T-cell (primary cell): ENCODE data around the gene OBP2B. TPM values are rescaled to one million over a fixed set of nuclear protein-coding genes. Genes with fewer than 3 reads are reported as not detected.

Source experiments
- ATAC-seq, 4 experiments: fragments of 200-7000 bp in 3 of 4; fragments of 150-1000 bp in 1 of 4; cut with Tn5 transposase; replicated peaks in 1 of 4; 1 replicate in 3 of 4; 2 replicates in 1 of 4; pipeline ENCODE4 v1.10.0; 2021; ENCODE audit warnings: moderate library complexity in 3 of 4, mild to moderate bottlenecking in 2 of 4, moderate number of reproducible peaks in 1 of 4
- CTCF ChIA-PET, 2 donors: fragments of 300-600 bp; sonication (Branson Sonifier 250); formaldehyde crosslinking; loops; one replicate each; lab custom pipeline; 2022; ENCODE audit warnings: antibody characterized with exemption in 2 of 2; lab: Charles Lee
- POLR2A ChIA-PET, 2 donors: fragments of 300-600 bp; sonication (Branson Sonifier 250); formaldehyde crosslinking; loops; one replicate each; lab custom pipeline; 2022; ENCODE audit warnings: antibody characterized with exemption in 2 of 2; lab: Charles Lee
- DNase-seq, 35 experiments: peaks; one replicate each; pipeline versions ENCODE4 v3.0.0 to v3.0.0-alpha.2; 2013 to 2023
- H3K27ac ChIP-seq: one replicate; pipeline ENCODE4 v1.5.1; 2013; ENCODE audit warnings: low read length
- H3K27me3 ChIP-seq, 2 experiments: replicated peaks in 1 of 2; 1 replicate in 1 of 2; 2 replicates in 1 of 2; pipeline versions ENCODE4 v1.6.1 to v1.7.0; 2013; ENCODE audit warnings: low read length in 1 of 2, mixed read lengths in 1 of 2; ENCODE audit not compliant: control insufficient read depth in 2 of 2, insufficient read depth in 2 of 2; ENCODE audit errors: extremely low read depth in 1 of 2
- H3K36me3 ChIP-seq, 2 donors: 1 replicate in 1 of 2; 2 replicates in 1 of 2; pipeline versions ENCODE4 v1.6.1 to v1.7.0; 2013; ENCODE audit warnings: low read length in 1 of 2; ENCODE audit not compliant: control insufficient read depth in 2 of 2, insufficient read depth in 1 of 2; ENCODE audit errors: extremely low read depth in 1 of 2
- H3K4me1 ChIP-seq, 2 experiments: 1 replicate in 1 of 2; 2 replicates in 1 of 2; pipeline versions ENCODE4 v1.6.1 to v1.7.0; 2013; ENCODE audit warnings: low read length in 2 of 2, mixed read lengths in 1 of 2; ENCODE audit not compliant: insufficient read depth in 2 of 2, control insufficient read depth in 1 of 2; ENCODE audit errors: extremely low read depth in 1 of 2
- H3K4me3 ChIP-seq, 2 donors: 1 replicate in 1 of 2; 2 replicates in 1 of 2; pipeline versions ENCODE4 v1.5.1 to v1.7.0; 2013; ENCODE audit warnings: mild to moderate bottlenecking in 2 of 2, low read length in 1 of 2, moderate library complexity in 1 of 2; ENCODE audit not compliant: control insufficient read depth in 1 of 2; ENCODE audit errors: extremely low read depth in 1 of 2
- H3K9me3 ChIP-seq: 2 replicates; pipeline ENCODE4 v1.7.0; 2013
- H3K27ac Mint-ChIP-seq, 2 donors: one replicate each; pipeline ENCODE4 v1.8.0; 2020 to 2021; ENCODE audit warnings: mild to moderate bottlenecking in 2 of 2, mixed read lengths in 2 of 2
- H3K27me3 Mint-ChIP-seq, 2 donors: one replicate each; pipeline ENCODE4 v1.8.0; 2021 to 2022; ENCODE audit warnings: mixed read lengths in 2 of 2
- H3K36me3 Mint-ChIP-seq: one replicate; pipeline ENCODE4 v1.8.0; 2021; ENCODE audit warnings: mixed read lengths
- H3K4me1 Mint-ChIP-seq, 3 donors: one replicate each; pipeline ENCODE4 v1.8.0; 2020 to 2022; ENCODE audit warnings: mixed read lengths in 3 of 3, mild to moderate bottlenecking in 1 of 3
- H3K4me3 Mint-ChIP-seq, 3 donors: one replicate each; pipeline ENCODE4 v1.8.0; 2020 to 2022; ENCODE audit warnings: mild to moderate bottlenecking in 3 of 3, mixed read lengths in 3 of 3, moderate library complexity in 3 of 3
- H3K9me3 Mint-ChIP-seq, 3 donors: one replicate each; pipeline ENCODE4 v1.8.0; 2020 to 2022; ENCODE audit warnings: mixed read lengths in 3 of 3
- WGBS: methylation state at CpG from one replicate; pipeline ENCODE4 v1.1.5; 2013; ENCODE audit warnings: missing lambda C conversion rate; ENCODE audit not compliant: insufficient coverage; 5-methylcytosine and 5-hydroxymethylcytosine counted together
- total RNA-seq, 35 experiments: library from RNA in 6 of 35; stranded (reverse) in 6 of 35; fragments of 120-200 nt in 1 of 35; gene quantifications; one replicate each; pipeline versions ENCODE4 v1.2.1 to v1.2.4 and lab custom pipeline; 2013 to 2026

OBP2B gene
- total RNA-seq, 5 donors from 2014 or later (not counting 1 experiment from before 2014, with no cell fraction given) = not detected

GRCh38 chr9:133242241-133242640 is 33.2 kb upstream of the OBP2B start:
- 87% methylated on average over 6 of the region's 14 CpGs for WGBS
- ATAC-seq = no peak
- Mint-ChIP-seq H3K4me3 (no peak overlapping the region), H3K4me1 (peaks cover 9 to 12% (median 12%) of the 10 kb centered on the region in 3 donors), H3K27me3 (peaks cover 19 to 54% of the 10 kb centered on the region in 2 donors), H3K9me3 (no peaks in the 10 kb centered on the region), H3K27ac (no peak overlapping the region), H3K36me3 (no peaks in the 10 kb centered on the region)
- DNase-seq = no peak
- Histone ChIP-seq H3K4me3 (no peak overlapping the region), H3K27me3 (peaks cover 0 to 46% of the 10 kb centered on the region in 2 experiments), H3K36me3 (no peaks in the 10 kb centered on the region), H3K9me3 (no peaks in the 10 kb centered on the region), H3K27ac (no peak overlapping the region), H3K4me1 (peaks cover 5 to 13% of the 10 kb centered on the region in 2 experiments)
- CTCF ChIA-PET = no interaction called here
- POLR2A ChIA-PET = no interaction called here

- Mint-ChIP-seq H3K36me3 (no peaks in the 10 kb centered on the region), H3K27me3 (peaks cover 13 to 50% of the 10 kb centered on the region in 2 donors), H3K27ac (no peak overlapping the region), H3K4me1 (peaks cover 9 to 12% (median 12%) of the 10 kb centered on the region in 3 donors), H3K9me3 (no peaks in the 10 kb centered on the region), H3K4me3 (peak overlapping the region in 1 of 3 donors; percentile 81)
- no peaks in the 10 kb centered on the region for H3K9me3 ChIP-seq
- peaks cover 0 to 56% of the 10 kb centered on the region in 2 experiments for H3K27me3 ChIP-seq
- H3K4me1 ChIP-seq = peaks cover 5 to 13% of the 10 kb centered on the region in 2 experiments
- ChIA-PET CTCF (interaction anchor here in 1 of 2 donors (1.2 to 2.0 kb wide), 3 partner anchors 53 to 247 kb away, joined by 4 to 6 read pairs (median 5); no protein-coding TSS in a partner anchor), POLR2A (no interaction called here)
- H3K4me3 ChIP-seq = no peak overlapping the region
- WGBS = 87% methylated on average over 6 of the region's 18 CpGs
- no peaks in the 10 kb centered on the region for H3K36me3 ChIP-seq
- ATAC-seq = no peak
- no peak overlapping the region for H3K27ac ChIP-seq
- no peak for DNase-seq
These were observed 30.6 kb upstream of the OBP2B start for GRCh38 chr9:133239533-133240090.

- peak overlapping the region; percentile 3 to 57 for H3K4me3 ChIP-seq
- ChIA-PET CTCF (interaction anchor here in 1 of 2 donors (1.5 to 2.0 kb wide), 2 partner anchors 52 to 132 kb away, joined by 5 to 6 read pairs; no protein-coding TSS in a partner anchor), POLR2A (no interaction called here)
- Mint-ChIP-seq H3K27me3 (peaks cover 13 to 49% of the 10 kb centered on the region in 2 donors), H3K36me3 (no peaks in the 10 kb centered on the region), H3K4me3 (peak overlapping the region; percentile 46 to 81 (median 61)), H3K9me3 (no peaks in the 10 kb centered on the region), H3K4me1 (peaks cover 9 to 12% (median 12%) of the 10 kb centered on the region in 3 donors), H3K27ac (no peak overlapping the region)
- H3K27me3 ChIP-seq = peaks cover 0 to 59% of the 10 kb centered on the region in 2 experiments
- peaks cover 5 to 13% of the 10 kb centered on the region in 2 experiments for H3K4me1 ChIP-seq
- H3K9me3 ChIP-seq = no peaks in the 10 kb centered on the region
- DNase-seq (peak in 34 of 35 experiments; percentile 27 to 77 (median 60)), ATAC-seq (peak; percentile 75 to 88 (median 84))
- no peaks in the 10 kb centered on the region for H3K36me3 ChIP-seq
- no peak overlapping the region for H3K27ac ChIP-seq
- 7% methylated on average over 10 of the region's 26 CpGs for WGBS
These were observed 29.9 kb upstream of the OBP2B start for GRCh38 chr9:133238851-133239532.

GRCh38 chr9:133238272-133238850 is 29.3 kb upstream of the OBP2B start:
- 17% methylated on average over 15 of the region's 25 CpGs for WGBS

GRCh38 chr9:133237035-133237731 is 28.1 kb upstream of the OBP2B start:
- ATAC-seq (no peak), DNase-seq (peak in 1 of 35 experiments; percentile 16)
- POLR2A ChIA-PET = no interaction called here
- CTCF ChIA-PET = interaction anchor here in 1 of 2 donors (0.5 kb wide), 1 partner anchor 741 kb away, joined by 3 read pairs; no protein-coding TSS in a partner anchor
- Mint-ChIP-seq H3K9me3 (no peaks in the 10 kb centered on the region), H3K4me1 (peaks cover 9 to 12% (median 12%) of the 10 kb centered on the region in 3 donors), H3K27ac (peak overlapping the region in 1 of 2 donors; percentile 3), H3K4me3 (no peak overlapping the region), H3K36me3 (no peaks in the 10 kb centered on the region), H3K27me3 (peaks cover 9 to 43% of the 10 kb centered on the region in 2 donors)
- Histone ChIP-seq H3K36me3 (no peaks in the 10 kb centered on the region), H3K9me3 (no peaks in the 10 kb centered on the region), H3K4me3 (no peak overlapping the region), H3K27me3 (peaks cover 0 to 56% of the 10 kb centered on the region in 2 experiments), H3K4me1 (peaks cover 5 to 13% of the 10 kb centered on the region in 2 experiments), H3K27ac (no peak overlapping the region)
- 78% methylated on average over 11 of the region's 17 CpGs for WGBS

More at GRCh38 chr9:133238272-133238850, 29.3 kb upstream of the OBP2B start:
- Histone ChIP-seq H3K27ac (no peak overlapping the region), H3K36me3 (no peaks in the 10 kb centered on the region), H3K9me3 (no peaks in the 10 kb centered on the region), H3K27me3 (peaks cover 0 to 59% of the 10 kb centered on the region in 2 experiments), H3K4me1 (peaks cover 5 to 13% of the 10 kb centered on the region in 2 experiments), H3K4me3 (peak overlapping the region; percentile 3 to 57)
- H3K27ac Mint-ChIP-seq = no peak overlapping the region
- ATAC-seq (peak; percentile 49 to 80 (median 58)), DNase-seq (peak in 24 of 35 experiments; percentile 5 to 40 (median 24))
- no peaks in the 10 kb centered on the region for H3K36me3 Mint-ChIP-seq
- ChIA-PET CTCF (interaction anchor here in 1 of 2 donors (0.6 to 2.0 kb wide), 3 partner anchors 52 to 923 kb away, joined by 3 to 6 read pairs (median 5); no protein-coding TSS in a partner anchor), POLR2A (no interaction called here)
- H3K9me3 Mint-ChIP-seq = no peaks in the 10 kb centered on the region
- peak overlapping the region; percentile 46 to 81 (median 61) for H3K4me3 Mint-ChIP-seq
- peaks cover 9 to 12% (median 12%) of the 10 kb centered on the region in 3 donors for H3K4me1 Mint-ChIP-seq
- H3K27me3 Mint-ChIP-seq = peaks cover 13 to 47% of the 10 kb centered on the region in 2 donors
